ENCODE measurements around the gene ZSCAN30. TPM values are rescaled to one million over a fixed set of nuclear protein-coding genes. Genes with fewer than 3 reads are reported as not detected.

Gene ZSCAN30
- total RNA-seq, 2 donors from 2014 or later = 12.8 to 18.7 TPM

- H3K27ac ChIP-seq = peak overlapping the region; percentile 88 to 90
- H3K36me3 ChIP-seq = peaks cover 10% of the 10 kb centered on the region
- TF ChIP-seq CTCF (IDR thresholded peaks at IDR 0.05) = peak in 1 of 2 donors; percentile 37
- DNase-seq (ENCODE audit: low spot score) = peak; percentile 81
- peak overlapping the region; percentile 63 to 72 for H3K4me3 ChIP-seq
- H3K9me3 ChIP-seq = no peaks in the 10 kb centered on the region
- no peaks in the 10 kb centered on the region for H3K4me1 ChIP-seq
- no peaks in the 10 kb centered on the region for H3K27me3 ChIP-seq
These were observed 22.8 kb downstream of the ZSCAN30 start for GRCh38 chr18:35267161-35267651.

GRCh38 chr18:35264409-35264808, 25.6 kb downstream of the ZSCAN30 start:
- Histone ChIP-seq H3K4me3 (no peak overlapping the region), H3K9me3 (no peaks in the 10 kb centered on the region), H3K4me1 (no peaks in the 10 kb centered on the region), H3K27me3 (no peaks in the 10 kb centered on the region), H3K27ac (no peak overlapping the region), H3K36me3 (peaks cover 18% of the 10 kb centered on the region)
- no peak for TF ChIP-seq CTCF (IDR thresholded peaks at IDR 0.05)
- no peak for DNase-seq (ENCODE audit: low spot score)

GRCh38 chr18:35256947-35257346, 33.1 kb downstream of the ZSCAN30 start:
- no peak overlapping the region for H3K4me3 ChIP-seq
- peaks cover 48% of the 10 kb centered on the region for H3K36me3 ChIP-seq
- DNase-seq (ENCODE audit: low spot score) = no peak
- peaks cover 0 to 7% of the 10 kb centered on the region in 2 donors for H3K9me3 ChIP-seq
- TF ChIP-seq CTCF (IDR thresholded peaks at IDR 0.05) = no peak
- H3K4me1 ChIP-seq = no peaks in the 10 kb centered on the region
- no peaks in the 10 kb centered on the region for H3K27me3 ChIP-seq
- H3K27ac ChIP-seq = no peak overlapping the region

- Histone ChIP-seq H3K9me3 (peaks cover 0 to 7% of the 10 kb centered on the region in 2 donors), H3K27ac (no peak overlapping the region), H3K27me3 (no peaks in the 10 kb centered on the region), H3K4me3 (no peak overlapping the region), H3K36me3 (peaks cover 57% of the 10 kb centered on the region), H3K4me1 (no peaks in the 10 kb centered on the region)
- no peak for DNase-seq (ENCODE audit: low spot score)
- no peak for TF ChIP-seq CTCF (IDR thresholded peaks at IDR 0.05)
These were observed 36.3 kb downstream of the ZSCAN30 start for GRCh38 chr18:35253655-35254287.

GRCh38 chr18:35252466-35252865, 37.6 kb downstream of the ZSCAN30 start:
- Histone ChIP-seq H3K36me3 (peaks cover 59% of the 10 kb centered on the region), H3K4me3 (no peak overlapping the region), H3K27ac (no peak overlapping the region), H3K9me3 (peaks cover 0 to 7% of the 10 kb centered on the region in 2 donors), H3K4me1 (no peaks in the 10 kb centered on the region), H3K27me3 (no peaks in the 10 kb centered on the region)
- DNase-seq (ENCODE audit: low spot score) = no peak
- no peak for TF ChIP-seq CTCF (IDR thresholded peaks at IDR 0.05)

- no peaks in the 10 kb centered on the region for H3K27me3 ChIP-seq
- DNase-seq (ENCODE audit: low spot score) = no peak
- H3K36me3 ChIP-seq = peaks cover 64% of the 10 kb centered on the region
- no peak for TF ChIP-seq CTCF (IDR thresholded peaks at IDR 0.05)
- H3K4me3 ChIP-seq = no peak overlapping the region
- no peaks in the 10 kb centered on the region for H3K4me1 ChIP-seq
- peaks cover 0 to 3% of the 10 kb centered on the region in 2 donors for H3K9me3 ChIP-seq
- no peak overlapping the region for H3K27ac ChIP-seq
These were observed 41.6 kb downstream of the ZSCAN30 start for GRCh38 chr18:35248429-35248828.

Measured in right atrium auricular region (tissue), 2 donors.